ENCODE measurements around the gene MUSK.

DNA sequence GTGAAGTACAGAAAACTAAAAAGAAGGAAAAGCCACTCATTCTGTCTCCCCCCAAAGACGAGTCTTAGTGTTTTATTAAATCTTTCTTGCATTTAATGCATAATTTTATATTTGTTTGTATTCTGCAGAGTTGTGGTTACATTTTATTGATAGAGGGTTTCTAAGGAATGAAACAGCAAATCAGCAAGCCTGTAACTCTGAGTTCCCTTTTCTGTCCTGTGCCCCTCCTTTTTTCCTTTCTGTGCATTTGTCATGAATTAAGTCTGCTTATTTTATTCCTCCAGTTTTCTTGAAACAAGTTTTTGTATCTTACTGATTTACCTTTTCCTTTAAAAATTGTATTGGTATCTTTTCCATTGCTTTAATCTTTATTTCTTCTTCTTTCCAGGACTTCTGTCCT, 132.8 kb downstream of the MUSK start:
- TF ChIP-seq, protein P1, sequence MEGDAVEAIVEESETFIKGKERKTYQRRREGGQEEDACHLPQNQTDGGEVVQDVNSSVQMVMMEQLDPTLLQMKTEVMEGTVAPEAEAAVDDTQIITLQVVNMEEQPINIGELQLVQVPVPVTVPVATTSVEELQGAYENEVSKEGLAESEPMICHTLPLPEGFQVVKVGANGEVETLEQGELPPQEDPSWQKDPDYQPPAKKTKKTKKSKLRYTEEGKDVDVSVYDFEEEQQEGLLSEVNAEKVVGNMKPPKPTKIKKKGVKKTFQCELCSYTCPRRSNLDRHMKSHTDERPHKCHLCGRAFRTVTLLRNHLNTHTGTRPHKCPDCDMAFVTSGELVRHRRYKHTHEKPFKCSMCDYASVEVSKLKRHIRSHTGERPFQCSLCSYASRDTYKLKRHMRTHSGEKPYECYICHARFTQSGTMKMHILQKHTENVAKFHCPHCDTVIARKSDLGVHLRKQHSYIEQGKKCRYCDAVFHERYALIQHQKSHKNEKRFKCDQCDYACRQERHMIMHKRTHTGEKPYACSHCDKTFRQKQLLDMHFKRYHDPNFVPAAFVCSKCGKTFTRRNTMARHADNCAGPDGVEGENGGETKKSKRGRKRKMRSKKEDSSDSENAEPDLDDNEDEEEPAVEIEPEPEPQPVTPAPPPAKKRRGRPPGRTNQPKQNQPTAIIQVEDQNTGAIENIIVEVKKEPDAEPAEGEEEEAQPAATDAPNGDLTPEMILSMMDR (IDR thresholded peaks at IDR 0.05; ENCODE audit: low read length), result no peak
- no peak for TF ChIP-seq EZH2 (IDR thresholded peaks at IDR 0.05; ENCODE audit: borderline replicate concordance, low read length)

Measured in OCI-LY1 (cell line).